H9 (cell line): ENCODE data around the gene LAMP5. TPM values are rescaled to one million over a fixed set of nuclear protein-coding genes. Genes with fewer than 3 reads are reported as not detected.

Experiments used
- DNase-seq: peaks from one replicate; pipeline ENCODE4 v3.0.0-alpha.2; 2017
- H2AFZ ChIP-seq: one replicate; pipeline ENCODE4 v1.6.1; 2013; ENCODE audit warnings: mild to moderate bottlenecking, low read length, control low read depth, moderate library complexity
- H2AK5ac ChIP-seq: 2 replicates; pipeline ENCODE4 v1.6.1; 2013; ENCODE audit warnings: low read length, control low read depth, mixed read lengths; ENCODE audit not compliant: insufficient read length
- H2BK120ac ChIP-seq: one replicate; pipeline ENCODE4 v1.6.1; 2013; ENCODE audit warnings: low read depth, mild to moderate bottlenecking, low read length, control low read depth, inconsistent platforms; ENCODE audit not compliant: poor library complexity, severe bottlenecking
- H2BK12ac ChIP-seq: 2 replicates; pipeline ENCODE4 v1.6.1; 2013; ENCODE audit warnings: low read length, control low read depth, mixed read lengths, low read depth; ENCODE audit not compliant: insufficient read length
- H2BK15ac ChIP-seq: 2 replicates; pipeline ENCODE4 v1.6.1; 2013; ENCODE audit warnings: low read depth, low read length, control low read depth
- H2BK20ac ChIP-seq: one replicate; pipeline ENCODE4 v1.6.1; 2013; ENCODE audit warnings: low read depth, mild to moderate bottlenecking, low read length, control low read depth, inconsistent platforms; ENCODE audit not compliant: poor library complexity, severe bottlenecking
- H2BK5ac ChIP-seq: 2 replicates; pipeline ENCODE4 v1.6.1; 2013; ENCODE audit warnings: low read length, control low read depth, mixed read lengths; ENCODE audit not compliant: insufficient read length
- H3K14ac ChIP-seq: 2 replicates; pipeline ENCODE4 v1.6.1; 2013; ENCODE audit warnings: low read length, control low read depth; ENCODE audit not compliant: insufficient read depth
- H3K18ac ChIP-seq: 2 replicates; pipeline ENCODE4 v1.6.1; 2013; ENCODE audit warnings: low read depth, mild to moderate bottlenecking, mixed read lengths, low read length, control low read depth; ENCODE audit not compliant: insufficient read length
- H3K23ac ChIP-seq: 2 replicates; pipeline ENCODE4 v1.6.1; 2013; ENCODE audit warnings: low read length, control low read depth, mixed read lengths, low read depth; ENCODE audit not compliant: insufficient read length
- H3K23me2 ChIP-seq: 2 replicates; pipeline ENCODE4 v1.6.1; 2013; ENCODE audit warnings: low read depth, mild to moderate bottlenecking, mixed read lengths, low read length, control low read depth; ENCODE audit not compliant: insufficient read length, poor library complexity, severe bottlenecking
- H3K27ac ChIP-seq: 2 replicates; pipeline ENCODE4 v1.5.1; 2013; ENCODE audit warnings: low read length, control low read depth, mixed read lengths, low read depth; ENCODE audit not compliant: insufficient read length
- H3K27me3 ChIP-seq: 2 replicates; pipeline ENCODE4 v1.6.1; 2013; ENCODE audit warnings: low read length, control low read depth, inconsistent platforms; ENCODE audit not compliant: insufficient read depth
- H3K4ac ChIP-seq: 2 replicates; pipeline ENCODE4 v1.6.1; 2013; ENCODE audit warnings: low read depth, mild to moderate bottlenecking, control low read depth, inconsistent platforms, low read length, moderate library complexity
- H3K4me1 ChIP-seq: 2 replicates; pipeline ENCODE4 v1.6.1; 2013; ENCODE audit warnings: low read length, control low read depth, inconsistent platforms; ENCODE audit not compliant: insufficient read depth
- H3K4me2 ChIP-seq: 2 replicates; pipeline ENCODE4 v1.6.1; 2013; ENCODE audit warnings: low read length, control low read depth, mixed read lengths; ENCODE audit not compliant: insufficient read length, insufficient read depth
- H3K56ac ChIP-seq: 2 replicates; pipeline ENCODE4 v1.6.1; 2013; ENCODE audit warnings: low read depth, mild to moderate bottlenecking, mixed read lengths, low read length, control low read depth; ENCODE audit not compliant: insufficient read length
- H3K79me1 ChIP-seq: 2 replicates; pipeline ENCODE4 v1.6.1; 2013; ENCODE audit warnings: low read depth, mild to moderate bottlenecking, moderate library complexity, low read length, control low read depth, inconsistent platforms; ENCODE audit not compliant: insufficient read depth, poor library complexity, severe bottlenecking
- H3K79me2 ChIP-seq: 2 replicates; pipeline ENCODE4 v1.6.1; 2013; ENCODE audit warnings: low read length, control low read depth, inconsistent platforms; ENCODE audit not compliant: insufficient read depth
- H3K9ac ChIP-seq: 2 replicates; pipeline ENCODE4 v1.6.1; 2013; ENCODE audit warnings: low read length, control low read depth, mixed read lengths; ENCODE audit not compliant: insufficient read length; ENCODE audit errors: extremely low read depth
- H3K9me3 ChIP-seq: one replicate; pipeline ENCODE4 v1.6.1; 2013; ENCODE audit warnings: low read depth, low read length, inconsistent platforms; ENCODE audit not compliant: control insufficient read depth
- H3T11ph ChIP-seq: one replicate; pipeline ENCODE4 v1.6.1; 2013; ENCODE audit warnings: mild to moderate bottlenecking, low read length, control low read depth, inconsistent platforms
- H4K20me1 ChIP-seq: one replicate; pipeline ENCODE4 v1.6.1; 2013; ENCODE audit not compliant: control insufficient read depth, insufficient read length, insufficient read depth
- H4K5ac ChIP-seq: 2 replicates; pipeline ENCODE4 v1.6.1; 2013; ENCODE audit warnings: low read depth, mild to moderate bottlenecking, mixed read lengths, low read length, control low read depth; ENCODE audit not compliant: insufficient read length
- H4K8ac ChIP-seq: replicated peaks from 2 replicates; pipeline ENCODE4 v1.6.1; 2013; ENCODE audit warnings: low read length, control low read depth, mixed read lengths, low read depth; ENCODE audit not compliant: insufficient read length
- H4K91ac ChIP-seq: 2 replicates; pipeline ENCODE4 v1.6.1; 2013; ENCODE audit warnings: low read depth, mild to moderate bottlenecking, moderate library complexity, mixed read lengths, low read length, control low read depth; ENCODE audit not compliant: insufficient read length
- H3K27ac Mint-ChIP-seq, 3 experiments: 2 replicates in 2 of 3; 3 replicates in 1 of 3; pipeline ENCODE4 v1.8.0; 2020 to 2021; ENCODE audit warnings: mixed read lengths in 3 of 3, mild to moderate bottlenecking in 1 of 3, moderate library complexity in 1 of 3
- H3K27me3 Mint-ChIP-seq: 2 replicates; pipeline ENCODE4 v1.8.0; 2021; ENCODE audit warnings: low read depth, mild to moderate bottlenecking, moderate library complexity, mixed read lengths
- H3K36me3 Mint-ChIP-seq, 3 experiments: 2 replicates in 2 of 3; 3 replicates in 1 of 3; pipeline ENCODE4 v1.8.0; 2020 to 2021; ENCODE audit warnings: low read depth in 3 of 3, mixed read lengths in 3 of 3; ENCODE audit not compliant: insufficient read depth in 1 of 3
- H3K4me1 Mint-ChIP-seq, 2 experiments: 2 replicates each; pipeline ENCODE4 v1.8.0; 2020; ENCODE audit warnings: mixed read lengths in 2 of 2
- H3K4me3 Mint-ChIP-seq, 2 experiments: 2 replicates in 1 of 2; 3 replicates in 1 of 2; pipeline ENCODE4 v1.8.0; 2020 to 2021; ENCODE audit warnings: mild to moderate bottlenecking in 2 of 2, mixed read lengths in 2 of 2, moderate library complexity in 1 of 2
- H3K9me3 Mint-ChIP-seq, 2 experiments: 2 replicates in 1 of 2; 3 replicates in 1 of 2; pipeline ENCODE4 v1.8.0; 2020; ENCODE audit warnings: mild to moderate bottlenecking in 2 of 2, mixed read lengths in 2 of 2, moderate library complexity in 1 of 2
- WGBS: extraction: QIAGEN DNeasy Blood & Tissue Kit; methylation state at CpG from one replicate; pipeline ENCODE4 v1.1.7; 2013; ENCODE audit warnings: missing lambda C conversion rate, low lambda C conversion rate, mixed read lengths; ENCODE audit not compliant: insufficient read length; ENCODE audit errors: extremely low coverage; 5-methylcytosine and 5-hydroxymethylcytosine counted together
- total RNA-seq: library from RNA; stranded (reverse); gene quantifications from 2 replicates; pipeline ENCODE4 v1.2.1, GENCODE V29; 2021
- TF ChIP-seq, protein P1 (sequence below): fragments of 200-600 bp; sonication (generic); conservative IDR thresholded peaks from 3 replicates; pipeline ENCODE4 v1.8.0; 2021; ENCODE audit warnings: antibody characterized with exemption, mild to moderate bottlenecking

LAMP5 gene
- total RNA-seq, 1 experiment from 2014 or later = 0.35 TPM

GRCh38 chr20:9516234-9516871 lies 2.0 kb downstream of the LAMP5 start:
- Histone ChIP-seq H3K27ac (no peak overlapping the region), H3K4ac (no peak overlapping the region), H3T11ph (no peak overlapping the region), H2BK5ac (no peak overlapping the region), H3K9ac (no peak overlapping the region), H3K56ac (no peak overlapping the region), H3K4me1 (peaks cover 10% of the 10 kb centered on the region), H4K20me1 (no peaks in the 10 kb centered on the region), H4K91ac (no peak overlapping the region), H3K23ac (no peak overlapping the region), H2BK20ac (no peak overlapping the region), H2BK12ac (no peak overlapping the region), H2AK5ac (no peak overlapping the region), H3K79me2 (no peaks in the 10 kb centered on the region), H2BK15ac (no peak overlapping the region), H2BK120ac (no peak overlapping the region), H3K9me3 (no peaks in the 10 kb centered on the region), H3K4me2 (peak overlapping the region; percentile 93), H3K27me3 (peaks cover 47% of the 10 kb centered on the region; the same call in 1 of the 2 replicates), H3K14ac (no peak overlapping the region; the same call in 1 of the 2 replicates), H4K5ac (no peak overlapping the region), H4K8ac (no peak overlapping the region), H2AFZ (no peak overlapping the region), H3K23me2 (peaks cover 27% of the 10 kb centered on the region), H3K18ac (no peak overlapping the region), H3K79me1 (no peaks in the 10 kb centered on the region)
- Mint-ChIP-seq H3K9me3 (peaks cover 0 to 3% of the 10 kb centered on the region in 2 experiments; a peak in 1 of 5 replicates), H3K27ac (no peak overlapping the region), H3K36me3 (peaks cover 0 to 2% (median 0%) of the 10 kb centered on the region in 3 experiments; a peak in 2 of 7 replicates), H3K27me3 (peaks cover 99% of the 10 kb centered on the region), H3K4me3 (peak overlapping the region; percentile 58 to 91), H3K4me1 (peaks cover 66 to 68% of the 10 kb centered on the region in 2 experiments)
- WGBS = no CpG with 5 or more reads among the region's 28 CpGs
- peak; percentile 60 for DNase-seq
- TF ChIP-seq, protein P1, sequence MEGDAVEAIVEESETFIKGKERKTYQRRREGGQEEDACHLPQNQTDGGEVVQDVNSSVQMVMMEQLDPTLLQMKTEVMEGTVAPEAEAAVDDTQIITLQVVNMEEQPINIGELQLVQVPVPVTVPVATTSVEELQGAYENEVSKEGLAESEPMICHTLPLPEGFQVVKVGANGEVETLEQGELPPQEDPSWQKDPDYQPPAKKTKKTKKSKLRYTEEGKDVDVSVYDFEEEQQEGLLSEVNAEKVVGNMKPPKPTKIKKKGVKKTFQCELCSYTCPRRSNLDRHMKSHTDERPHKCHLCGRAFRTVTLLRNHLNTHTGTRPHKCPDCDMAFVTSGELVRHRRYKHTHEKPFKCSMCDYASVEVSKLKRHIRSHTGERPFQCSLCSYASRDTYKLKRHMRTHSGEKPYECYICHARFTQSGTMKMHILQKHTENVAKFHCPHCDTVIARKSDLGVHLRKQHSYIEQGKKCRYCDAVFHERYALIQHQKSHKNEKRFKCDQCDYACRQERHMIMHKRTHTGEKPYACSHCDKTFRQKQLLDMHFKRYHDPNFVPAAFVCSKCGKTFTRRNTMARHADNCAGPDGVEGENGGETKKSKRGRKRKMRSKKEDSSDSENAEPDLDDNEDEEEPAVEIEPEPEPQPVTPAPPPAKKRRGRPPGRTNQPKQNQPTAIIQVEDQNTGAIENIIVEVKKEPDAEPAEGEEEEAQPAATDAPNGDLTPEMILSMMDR = no peak
